GM12892 (cell line): Measurements from ENCODE around the gene IRF3.

ENCODE experiments used
- DNase-seq: peaks from one replicate; pipeline ENCODE4 v3.0.0; 2011; ENCODE audit not compliant: insufficient read length
- FAIRE-seq: peaks from 2 replicates; lab custom pipeline; 2011; peaks lifted over from hg19 to GRCh38; lab: Jason Lieb, UNC
- POLR2A ChIP-seq: IDR thresholded peaks from 2 replicates; pipeline ENCODE4 v1.6.1; 2011; ENCODE audit warnings: low read depth, low read length, control low read depth
- POLR2AphosphoS5 ChIP-seq: IDR thresholded peaks from 2 replicates; pipeline ENCODE4 v1.6.1; 2011; ENCODE audit warnings: low read depth, low read length, control low read depth
- TAF1 ChIP-seq: IDR thresholded peaks from 2 replicates; pipeline ENCODE4 v1.6.1; 2011; ENCODE audit warnings: low read depth, mild to moderate bottlenecking, control low read depth, low read length, borderline replicate concordance

IRF3 gene

GRCh38 chr19:49616945-49617344, 48.7 kb downstream of the IRF3 start:
- DNase-seq, result no peak
- TF ChIP-seq POLR2A, result no peak
- TF ChIP-seq TAF1, result no peak
- no peak for FAIRE-seq

GRCh38 chr19:49616532-49616931, 49.1 kb downstream of the IRF3 start:
- FAIRE-seq (no peak), DNase-seq (no peak)
- TF ChIP-seq TAF1 (no peak), POLR2AphosphoS5 (no peak)

GRCh38 chr19:49615861-49616260, 49.8 kb downstream of the IRF3 start:
- no peak for TF ChIP-seq POLR2A
- TF ChIP-seq POLR2AphosphoS5, result no peak
- TF ChIP-seq TAF1, result no peak
- no peak for FAIRE-seq
- no peak for DNase-seq

- TF ChIP-seq POLR2A (no peak), POLR2AphosphoS5 (no peak), TAF1 (no peak)
- DNase-seq, result no peak
- no peak for FAIRE-seq
Measured at GRCh38 chr19:49614096-49614833, 51.4 kb downstream of the IRF3 start.

- DNase-seq (no peak), FAIRE-seq (no peak)
- TF ChIP-seq TAF1 (no peak), POLR2A (no peak), POLR2AphosphoS5 (no peak)
Measured at GRCh38 chr19:49613374-49613773, 52.3 kb downstream of the IRF3 start.
